IPS DF 6.9 (cell line): Measurements from ENCODE around the gene NUTM2D.
"Not testable (repeated sequence)": the region's sequence is repeated elsewhere in the genome, so short reads cannot be mapped to it uniquely, and the experiment has no call there.

Experiments
- DNase-seq: peaks from one replicate; pipeline ENCODE4 v3.0.0-alpha.2; 2013; ENCODE audit warnings: low read depth, low spot score
- H3K27ac ChIP-seq: one replicate; pipeline ENCODE4 v1.5.1; 2013; ENCODE audit warnings: low read length, control low read depth
- H3K27me3 ChIP-seq: 2 replicates; pipeline ENCODE4 v1.6.1; 2013; ENCODE audit warnings: mild to moderate bottlenecking, low read length; ENCODE audit not compliant: control insufficient read depth, insufficient read depth
- H3K36me3 ChIP-seq: 2 replicates; pipeline ENCODE4 v1.6.1; 2013; ENCODE audit warnings: low read length; ENCODE audit not compliant: control insufficient read depth, insufficient read depth
- H3K4me1 ChIP-seq: 2 replicates; pipeline ENCODE4 v1.6.1; 2013; ENCODE audit warnings: low read length; ENCODE audit not compliant: control insufficient read depth, insufficient read depth
- H3K4me3 ChIP-seq: 2 replicates; pipeline ENCODE4 v1.5.1; 2013; ENCODE audit warnings: mild to moderate bottlenecking, low read length
- H3K9me3 ChIP-seq: 2 replicates; pipeline ENCODE4 v1.6.1; 2013; ENCODE audit warnings: low read length, inconsistent platforms; ENCODE audit not compliant: control insufficient read depth, insufficient read depth
- WGBS: extraction: QIAGEN DNeasy Blood & Tissue Kit; methylation state at CpG from one replicate; pipeline ENCODE4 v1.1.7; 2013; ENCODE audit warnings: mixed read lengths, missing lambda C conversion rate; ENCODE audit not compliant: insufficient read length, insufficient coverage; 5-methylcytosine and 5-hydroxymethylcytosine counted together

Gene NUTM2D

DNA sequence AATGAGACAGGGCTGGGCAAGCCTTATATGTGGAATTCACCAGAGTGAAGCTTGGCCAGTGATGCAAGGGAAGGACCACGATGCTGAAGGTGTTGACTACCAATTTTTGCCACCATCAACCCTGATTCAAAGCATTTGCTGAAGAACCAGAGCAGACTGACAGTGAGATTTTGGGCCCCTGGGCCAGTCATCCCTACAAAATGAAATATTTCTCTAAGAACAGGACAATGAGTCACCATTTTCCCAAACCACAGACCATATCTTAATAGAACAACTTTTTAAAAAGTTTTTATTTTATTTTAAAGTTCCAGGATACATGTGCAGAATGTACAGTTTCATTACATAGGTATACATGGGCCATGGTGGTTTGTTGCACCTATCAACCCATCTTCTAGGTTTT, 16.5 kb downstream of the NUTM2D start:
- H3K27ac ChIP-seq, H3K27me3 ChIP-seq, DNase-seq, H3K4me1 ChIP-seq, H3K36me3 ChIP-seq, H3K9me3 ChIP-seq, H3K4me3 ChIP-seq: not testable (repeated sequence)
- no CpG with 5 or more reads among the region's 1 CpG for WGBS

DNA sequence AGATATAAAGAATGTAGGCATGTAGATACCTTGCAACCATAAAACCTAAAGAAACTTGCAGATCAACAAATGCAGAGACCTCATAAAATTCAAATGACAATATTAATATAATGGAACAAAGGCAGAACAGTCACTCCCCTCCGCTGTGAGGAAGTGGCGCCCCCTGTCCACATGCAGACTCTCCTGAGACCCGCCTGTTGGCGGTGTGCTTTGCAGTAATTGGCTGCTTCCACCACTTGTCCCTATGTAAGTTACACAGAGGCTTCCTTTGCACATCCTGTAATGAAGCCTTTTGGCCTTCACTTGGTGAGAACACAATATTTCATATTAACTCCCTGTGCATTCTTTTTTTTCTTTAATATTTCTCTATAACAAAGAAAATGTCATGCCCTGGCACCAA, 21.6 kb downstream of the NUTM2D start:
- DNase-seq, H3K27me3 ChIP-seq, H3K4me3 ChIP-seq, H3K9me3 ChIP-seq, H3K4me1 ChIP-seq, H3K27ac ChIP-seq, H3K36me3 ChIP-seq: not testable (repeated sequence)
- no CpG with 5 or more reads among the region's 4 CpGs for WGBS

DNA sequence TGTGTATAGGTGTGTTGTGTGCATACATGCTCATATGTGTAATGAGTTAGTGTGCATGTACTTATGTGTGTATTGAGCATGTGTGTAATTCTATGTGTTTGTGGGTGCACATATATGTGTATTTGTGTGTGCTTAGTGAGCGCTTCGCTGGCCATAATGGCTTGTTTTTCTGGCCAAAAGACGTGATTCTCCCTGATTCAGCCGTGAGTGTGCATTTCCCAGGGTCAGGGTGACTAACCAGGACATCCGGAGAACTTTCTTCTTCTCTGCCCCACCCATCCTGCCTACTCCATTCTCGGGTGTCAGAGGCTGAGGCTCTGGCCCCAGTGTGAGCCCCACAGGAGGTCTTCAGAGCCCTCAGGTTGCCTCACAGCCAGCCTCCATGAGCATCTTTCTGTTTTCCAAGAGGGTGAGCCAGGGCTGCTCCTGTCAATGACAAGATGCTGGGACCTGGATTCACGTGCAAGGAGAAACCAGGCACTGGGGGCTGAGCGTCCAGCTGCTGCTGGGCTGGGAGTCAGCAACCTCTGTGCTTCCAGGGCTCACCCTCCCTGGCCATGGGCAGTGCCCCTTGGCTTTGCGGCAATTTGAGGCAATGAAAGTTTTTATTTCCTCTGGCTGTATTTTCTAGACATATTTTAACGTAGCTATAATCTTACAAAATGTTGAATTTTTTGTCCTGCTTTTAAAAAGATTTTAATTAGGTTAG, 25.8 kb downstream of the NUTM2D start:
- H3K4me3 ChIP-seq, H3K27me3 ChIP-seq, H3K36me3 ChIP-seq, H3K4me1 ChIP-seq, H3K27ac ChIP-seq, H3K9me3 ChIP-seq, DNase-seq: not testable (repeated sequence)
- WGBS: no CpG with 5 or more reads among the region's 10 CpGs

DNA sequence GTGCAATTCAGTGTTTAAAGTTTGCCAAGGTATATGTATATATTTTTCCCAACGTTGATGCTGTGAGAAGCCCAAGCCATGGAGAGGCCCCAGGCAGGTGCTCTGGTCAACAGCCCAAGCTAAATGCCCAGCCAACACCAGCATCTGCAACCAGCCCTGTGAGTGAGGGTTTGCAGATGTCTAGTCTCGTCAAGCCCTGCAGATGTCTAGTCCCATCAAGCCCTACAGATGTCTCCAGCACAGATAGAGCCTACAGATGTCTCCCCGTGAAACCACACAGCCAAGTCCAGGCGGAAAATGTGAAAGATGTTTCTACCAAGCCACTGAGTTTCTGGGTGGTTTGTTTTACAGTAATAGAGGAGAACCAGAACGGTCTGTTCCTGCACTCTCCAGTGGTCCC, 26.7 kb downstream of the NUTM2D start:
- not testable (repeated sequence) for H3K27me3 ChIP-seq, DNase-seq, H3K4me3 ChIP-seq, H3K9me3 ChIP-seq, H3K4me1 ChIP-seq, H3K27ac ChIP-seq, H3K36me3 ChIP-seq
- WGBS: no CpG with 5 or more reads among the region's 5 CpGs

DNA sequence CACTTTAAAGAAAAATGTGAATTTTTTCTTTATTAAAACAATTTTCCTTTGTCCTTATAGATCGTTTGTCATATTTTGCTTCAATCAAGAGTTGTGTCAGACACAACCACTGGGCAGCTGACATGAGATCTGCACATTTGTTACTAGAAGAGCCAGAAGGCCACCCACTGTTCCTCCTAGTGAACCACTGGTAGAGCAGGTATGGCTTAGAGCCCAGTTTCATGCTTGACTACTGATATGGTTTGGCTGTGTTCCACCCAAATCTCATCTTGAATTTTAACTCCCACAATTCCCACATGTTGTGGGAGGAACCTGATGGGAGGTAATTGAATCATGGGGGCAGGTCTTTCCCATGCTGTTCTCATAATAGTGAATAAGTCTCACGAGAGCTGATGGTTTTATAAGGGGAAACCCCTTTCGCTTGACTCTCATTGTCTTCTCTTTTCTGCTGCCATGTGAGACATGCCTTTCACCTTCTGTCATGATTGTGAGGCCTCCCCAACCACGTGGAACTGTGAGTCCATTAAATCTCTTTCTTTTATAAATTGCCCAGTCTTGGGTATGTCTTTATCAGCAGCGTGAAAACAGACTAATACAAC, 28.3 kb downstream of the NUTM2D start:
- H3K4me3 ChIP-seq, H3K4me1 ChIP-seq, H3K27ac ChIP-seq, H3K36me3 ChIP-seq, H3K27me3 ChIP-seq, DNase-seq, H3K9me3 ChIP-seq: not testable (repeated sequence)
- no CpG with 5 or more reads among the region's 5 CpGs for WGBS

DNA sequence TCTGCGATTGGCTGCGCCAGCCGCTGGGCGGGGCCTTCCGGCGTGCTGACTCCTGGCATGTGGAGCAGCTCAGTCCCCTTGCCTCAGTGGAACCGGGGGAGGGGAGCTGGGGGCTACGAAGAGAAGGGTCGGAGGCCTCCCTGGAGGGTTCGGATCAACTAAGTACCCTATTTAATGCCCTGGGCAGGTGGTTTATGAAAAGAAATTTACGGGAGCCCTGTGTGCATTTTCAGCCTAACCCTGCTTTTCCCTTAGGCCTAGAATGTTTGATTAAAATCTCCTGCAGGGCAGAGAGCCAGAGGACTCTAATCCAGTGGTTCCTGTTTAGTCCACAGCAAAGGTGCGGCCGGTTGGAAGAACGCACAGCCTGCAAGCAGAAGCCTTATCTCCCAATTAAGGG, 33.8 kb downstream of the NUTM2D start:
- not testable (repeated sequence) for H3K4me3 ChIP-seq, DNase-seq, H3K36me3 ChIP-seq, H3K27ac ChIP-seq, H3K4me1 ChIP-seq, H3K9me3 ChIP-seq, H3K27me3 ChIP-seq
- WGBS: no CpG with 5 or more reads among the region's 14 CpGs

DNA sequence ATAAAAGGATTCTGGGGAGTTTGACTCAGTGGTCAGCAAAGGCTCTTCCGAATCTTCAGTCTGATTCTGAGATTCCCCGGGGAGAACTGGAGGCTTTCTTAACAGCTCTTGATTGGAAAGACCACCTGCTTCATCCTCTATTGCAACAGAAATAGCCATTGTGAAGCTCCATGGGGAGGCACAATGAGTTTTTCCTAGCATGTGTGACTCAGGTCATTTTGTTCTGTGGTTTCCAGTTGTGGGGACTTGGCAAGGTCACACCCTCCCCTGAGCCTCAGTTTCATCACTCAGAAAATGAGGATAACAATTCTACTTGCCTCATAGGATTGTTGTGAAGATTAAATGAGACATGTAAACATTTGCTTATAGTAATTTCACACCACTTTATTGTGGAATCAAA, 38.7 kb downstream of the NUTM2D start:
- not testable (repeated sequence) for H3K27ac ChIP-seq, H3K27me3 ChIP-seq, H3K4me3 ChIP-seq, DNase-seq, H3K36me3 ChIP-seq, H3K4me1 ChIP-seq, H3K9me3 ChIP-seq
- no CpG with 5 or more reads among the region's 2 CpGs for WGBS

DNA sequence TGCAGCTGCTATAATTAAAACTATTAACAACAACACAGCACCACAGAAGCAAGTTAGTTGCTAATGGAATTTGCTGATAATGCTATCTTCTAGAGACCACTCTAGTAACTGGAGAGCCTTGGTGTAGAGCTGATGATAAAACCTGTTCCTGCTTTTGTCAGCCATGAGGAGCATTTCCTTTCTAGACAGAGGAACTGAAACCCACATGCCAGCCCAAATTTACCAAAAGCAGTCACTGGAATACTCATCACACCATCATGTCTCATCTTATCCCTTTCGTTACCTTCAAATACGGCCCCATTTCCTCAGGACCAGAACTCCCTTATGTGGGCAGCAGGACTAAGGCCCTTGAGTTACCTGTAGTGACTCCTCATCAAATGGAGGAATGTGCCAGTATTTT, 40.9 kb downstream of the NUTM2D start:
- not testable (repeated sequence) for H3K27ac ChIP-seq, H3K9me3 ChIP-seq, DNase-seq, H3K4me1 ChIP-seq, H3K4me3 ChIP-seq, H3K36me3 ChIP-seq, H3K27me3 ChIP-seq
- WGBS: no CpG with 5 or more reads among the region's 2 CpGs

DNA sequence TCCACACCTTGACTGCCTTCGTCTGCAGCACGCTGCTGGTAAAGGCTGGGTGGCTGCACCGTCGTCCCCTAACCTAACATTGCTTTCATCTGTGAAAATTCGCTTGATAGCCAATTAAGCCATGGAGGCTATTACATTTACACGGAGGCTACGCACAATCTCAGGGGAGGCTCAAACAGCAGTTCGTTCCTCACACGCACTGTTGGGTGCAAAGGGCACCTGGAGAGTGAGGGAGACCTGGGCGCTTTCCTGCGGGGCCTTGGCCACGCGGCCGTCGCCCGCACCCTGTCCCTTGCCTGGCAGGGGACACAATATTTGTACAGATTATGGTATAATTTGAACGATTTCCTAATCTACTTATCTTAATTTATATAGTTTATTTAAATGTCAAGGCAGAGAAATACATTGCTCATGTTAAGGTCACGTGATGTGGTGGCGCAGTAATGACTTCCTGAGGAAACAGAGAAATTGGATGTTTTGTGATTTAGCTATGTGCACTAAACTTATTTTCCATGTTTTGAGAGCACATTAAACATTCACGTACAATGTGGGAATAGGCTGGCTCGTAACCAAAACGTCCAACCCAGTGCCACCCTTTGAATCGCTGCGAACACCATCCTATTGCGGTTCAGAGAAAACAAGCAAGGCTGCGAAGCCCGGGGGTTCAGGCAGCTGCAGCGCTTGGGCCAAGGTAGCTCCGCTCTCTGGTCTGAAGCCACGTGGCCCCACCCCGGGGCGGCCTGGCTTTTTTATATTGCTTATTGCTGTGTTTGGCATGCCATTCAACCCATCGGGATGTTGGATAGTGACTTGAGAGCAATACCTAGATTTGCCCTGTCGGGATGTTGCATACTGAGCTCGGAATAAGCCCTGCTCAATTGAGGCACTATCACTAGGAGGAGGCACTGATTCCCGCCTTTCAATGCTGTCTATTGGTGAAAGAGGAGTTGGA, 50.2 kb downstream of the NUTM2D start:
- H3K9me3 ChIP-seq, H3K27ac ChIP-seq, H3K36me3 ChIP-seq, DNase-seq, H3K27me3 ChIP-seq, H3K4me3 ChIP-seq, H3K4me1 ChIP-seq: not testable (repeated sequence)
- WGBS: no CpG with 5 or more reads among the region's 36 CpGs

DNA sequence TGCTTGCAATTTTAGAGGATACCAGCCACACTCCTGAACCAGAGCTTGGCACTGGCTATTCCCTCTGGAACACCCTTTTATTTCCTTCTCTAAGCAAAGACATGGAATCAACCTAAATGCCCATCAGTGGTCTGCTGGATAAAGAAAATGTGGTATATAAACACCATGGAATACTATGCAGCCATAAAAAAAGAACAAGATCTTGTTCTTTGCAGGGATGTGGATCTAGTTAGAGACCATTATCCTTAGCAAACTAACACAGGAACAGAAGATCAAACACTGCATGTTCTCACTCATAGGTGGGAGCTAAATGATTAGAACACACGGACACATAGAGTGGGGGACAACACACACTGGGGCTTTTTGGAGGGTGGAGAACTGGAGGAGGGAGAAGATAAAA, 56.4 kb downstream of the NUTM2D start:
- not testable (repeated sequence) for H3K4me1 ChIP-seq, H3K27me3 ChIP-seq, DNase-seq, H3K27ac ChIP-seq, H3K36me3 ChIP-seq, H3K9me3 ChIP-seq, H3K4me3 ChIP-seq
- WGBS: no CpG with 5 or more reads among the region's 1 CpG
